ENCODE results near the gene SPEM2.

SPEM2 gene

DNA sequence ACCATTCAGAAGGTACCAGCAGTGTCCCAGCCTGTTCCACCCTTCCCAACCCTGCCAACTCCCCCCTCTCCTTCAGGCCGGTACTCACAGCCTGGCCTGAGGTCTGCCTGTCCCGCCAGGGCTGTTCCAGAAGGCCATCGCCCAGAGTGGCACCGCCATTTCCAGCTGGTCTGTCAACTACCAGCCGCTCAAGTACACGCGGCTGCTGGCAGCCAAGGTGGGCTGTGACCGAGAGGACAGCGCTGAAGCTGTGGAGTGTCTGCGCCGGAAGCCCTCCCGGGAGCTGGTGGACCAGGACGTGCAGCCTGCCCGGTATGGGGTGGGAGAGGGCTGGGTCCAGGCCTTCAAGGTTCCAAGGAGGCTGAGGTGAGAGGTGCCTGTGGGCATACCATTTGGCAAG lies 10.6 kb upstream of the SPEM2 start:
- Histone ChIP-seq H3K4me3 (replicated peaks; ENCODE audit: low read depth, low read length) (no peak overlapping the region), H3K27me3 (replicated peaks; ENCODE audit: control insufficient read depth, insufficient read depth, low read length) (peaks cover 2% of the 10 kb centered on the region), H3K36me3 (ENCODE audit: control insufficient read depth, insufficient read depth, low read length) (no peaks in the 10 kb centered on the region)
- no peak for DNase-seq (ENCODE audit: extremely low read depth, insufficient read length)
- TF ChIP-seq, protein P1, sequence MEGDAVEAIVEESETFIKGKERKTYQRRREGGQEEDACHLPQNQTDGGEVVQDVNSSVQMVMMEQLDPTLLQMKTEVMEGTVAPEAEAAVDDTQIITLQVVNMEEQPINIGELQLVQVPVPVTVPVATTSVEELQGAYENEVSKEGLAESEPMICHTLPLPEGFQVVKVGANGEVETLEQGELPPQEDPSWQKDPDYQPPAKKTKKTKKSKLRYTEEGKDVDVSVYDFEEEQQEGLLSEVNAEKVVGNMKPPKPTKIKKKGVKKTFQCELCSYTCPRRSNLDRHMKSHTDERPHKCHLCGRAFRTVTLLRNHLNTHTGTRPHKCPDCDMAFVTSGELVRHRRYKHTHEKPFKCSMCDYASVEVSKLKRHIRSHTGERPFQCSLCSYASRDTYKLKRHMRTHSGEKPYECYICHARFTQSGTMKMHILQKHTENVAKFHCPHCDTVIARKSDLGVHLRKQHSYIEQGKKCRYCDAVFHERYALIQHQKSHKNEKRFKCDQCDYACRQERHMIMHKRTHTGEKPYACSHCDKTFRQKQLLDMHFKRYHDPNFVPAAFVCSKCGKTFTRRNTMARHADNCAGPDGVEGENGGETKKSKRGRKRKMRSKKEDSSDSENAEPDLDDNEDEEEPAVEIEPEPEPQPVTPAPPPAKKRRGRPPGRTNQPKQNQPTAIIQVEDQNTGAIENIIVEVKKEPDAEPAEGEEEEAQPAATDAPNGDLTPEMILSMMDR (IDR thresholded peaks at IDR 0.05; ENCODE audit: insufficient read depth, low read length, poor library complexity, severe bottlenecking), result no peak

DNA sequence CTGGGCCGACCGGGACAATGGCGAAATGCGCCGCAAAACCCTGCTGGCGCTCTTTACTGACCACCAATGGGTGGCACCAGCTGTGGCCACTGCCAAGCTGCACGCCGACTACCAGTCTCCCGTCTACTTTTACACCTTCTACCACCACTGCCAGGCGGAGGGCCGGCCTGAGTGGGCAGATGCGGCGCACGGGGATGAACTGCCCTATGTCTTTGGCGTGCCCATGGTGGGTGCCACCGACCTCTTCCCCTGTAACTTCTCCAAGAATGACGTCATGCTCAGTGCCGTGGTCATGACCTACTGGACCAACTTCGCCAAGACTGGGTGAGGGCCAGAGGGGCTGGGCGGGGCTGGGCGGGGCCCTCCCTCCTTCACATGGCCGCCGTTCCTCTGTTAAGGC lies 9.6 kb upstream of the SPEM2 start:
- TF ChIP-seq, protein P1 (IDR thresholded peaks at IDR 0.05; ENCODE audit: insufficient read depth, low read length, poor library complexity, severe bottlenecking), result no peak
- DNase-seq (ENCODE audit: extremely low read depth, insufficient read length), result no peak
- H3K27me3 ChIP-seq (replicated peaks; ENCODE audit: control insufficient read depth, insufficient read depth, low read length), result peaks cover 2% of the 10 kb centered on the region; the same call in 1 of the 2 replicates
- no peaks in the 10 kb centered on the region for H3K36me3 ChIP-seq (ENCODE audit: control insufficient read depth, insufficient read depth, low read length)
- H3K4me3 ChIP-seq (replicated peaks; ENCODE audit: low read depth, low read length), result no peak overlapping the region

DNA sequence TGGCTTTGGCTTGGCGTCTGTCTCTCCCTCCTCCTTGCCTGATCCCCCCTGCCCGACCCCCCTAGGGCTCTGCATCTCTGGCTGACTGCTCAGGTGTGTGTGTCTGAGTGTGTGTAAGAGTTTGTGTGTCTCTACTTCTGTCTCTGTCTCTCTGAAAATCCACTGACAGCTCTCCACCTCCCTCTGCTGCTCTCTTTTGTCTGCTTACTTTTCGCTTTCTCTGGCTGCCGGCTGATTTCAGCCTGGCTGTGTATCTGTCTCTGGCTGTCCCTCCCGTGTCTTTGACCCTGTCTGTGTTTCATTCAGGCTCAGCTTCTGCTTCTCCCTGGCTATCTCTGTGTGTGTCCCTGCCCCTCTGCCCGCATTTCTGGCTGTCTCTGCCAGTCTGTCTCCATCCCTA lies 9.1 kb upstream of the SPEM2 start:
- Histone ChIP-seq H3K27me3 (replicated peaks; ENCODE audit: control insufficient read depth, insufficient read depth, low read length) (peaks cover 2% of the 10 kb centered on the region; the same call in 1 of the 2 replicates), H3K4me3 (replicated peaks; ENCODE audit: low read depth, low read length) (no peak overlapping the region), H3K36me3 (ENCODE audit: control insufficient read depth, insufficient read depth, low read length) (no peaks in the 10 kb centered on the region)
- TF ChIP-seq, protein P1 (IDR thresholded peaks at IDR 0.05; ENCODE audit: insufficient read depth, low read length, poor library complexity, severe bottlenecking), result peak; percentile 6
- no peak for DNase-seq (ENCODE audit: extremely low read depth, insufficient read length)

DNA sequence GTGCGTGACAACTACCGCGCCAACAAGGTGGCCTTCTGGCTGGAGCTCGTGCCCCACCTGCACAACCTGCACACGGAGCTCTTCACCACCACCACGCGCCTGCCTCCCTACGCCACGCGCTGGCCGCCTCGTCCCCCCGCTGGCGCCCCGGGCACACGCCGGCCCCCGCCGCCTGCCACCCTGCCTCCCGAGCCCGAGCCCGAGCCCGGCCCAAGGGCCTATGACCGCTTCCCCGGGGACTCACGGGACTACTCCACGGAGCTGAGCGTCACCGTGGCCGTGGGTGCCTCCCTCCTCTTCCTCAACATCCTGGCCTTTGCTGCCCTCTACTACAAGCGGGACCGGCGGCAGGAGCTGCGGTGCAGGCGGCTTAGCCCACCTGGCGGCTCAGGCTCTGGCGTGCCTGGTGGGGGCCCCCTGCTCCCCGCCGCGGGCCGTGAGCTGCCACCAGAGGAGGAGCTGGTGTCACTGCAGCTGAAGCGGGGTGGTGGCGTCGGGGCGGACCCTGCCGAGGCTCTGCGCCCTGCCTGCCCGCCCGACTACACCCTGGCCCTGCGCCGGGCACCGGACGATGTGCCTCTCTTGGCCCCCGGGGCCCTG lies 8.3 kb upstream of the SPEM2 start:
- H3K27me3 ChIP-seq (replicated peaks; ENCODE audit: control insufficient read depth, insufficient read depth, low read length), result peaks cover 2% of the 10 kb centered on the region; the same call in 1 of the 2 replicates
- no peaks in the 10 kb centered on the region for H3K36me3 ChIP-seq (ENCODE audit: control insufficient read depth, insufficient read depth, low read length)
- no peak for DNase-seq (ENCODE audit: extremely low read depth, insufficient read length)
- H3K4me3 ChIP-seq (replicated peaks; ENCODE audit: low read depth, low read length), result no peak overlapping the region
- TF ChIP-seq, protein P1 (IDR thresholded peaks at IDR 0.05; ENCODE audit: insufficient read depth, low read length, poor library complexity, severe bottlenecking), result no peak

DNA sequence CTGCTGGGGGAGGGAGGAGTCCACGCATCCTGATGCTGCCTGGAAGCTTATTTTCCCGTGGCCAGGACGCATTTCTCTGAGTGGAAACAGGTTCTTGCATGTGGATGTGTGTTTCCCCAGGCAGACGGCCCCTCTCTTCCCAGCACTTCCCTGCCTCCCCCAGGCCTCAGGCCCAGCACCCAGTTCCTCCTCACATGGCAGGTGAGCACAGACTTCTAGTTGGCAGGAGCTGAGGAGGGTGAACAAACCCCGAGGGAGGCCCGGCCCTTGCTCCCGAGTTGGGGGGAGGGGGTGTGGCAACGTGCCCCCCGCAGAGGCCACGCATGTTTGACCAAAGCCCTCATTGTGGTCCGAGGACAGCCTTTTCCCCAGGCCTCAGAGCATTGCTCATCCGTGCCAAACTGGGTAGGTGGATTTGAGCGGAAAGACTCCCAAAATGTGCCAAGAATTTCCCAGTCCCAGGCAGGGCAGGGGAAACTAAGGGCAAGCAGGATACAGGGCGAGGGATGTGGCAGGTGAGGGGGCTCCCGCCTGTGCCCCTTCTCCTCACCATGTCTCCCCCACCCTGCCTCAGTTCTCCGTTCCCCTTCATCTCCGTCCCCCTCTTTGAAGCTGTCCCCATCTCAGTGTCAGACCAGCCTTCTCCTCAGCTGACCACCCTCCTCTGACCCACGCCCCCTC lies 6.8 kb upstream of the SPEM2 start:
- Histone ChIP-seq H3K27me3 (replicated peaks; ENCODE audit: control insufficient read depth, insufficient read depth, low read length) (peaks cover 2% of the 10 kb centered on the region; the same call in 1 of the 2 replicates), H3K36me3 (ENCODE audit: control insufficient read depth, insufficient read depth, low read length) (no peaks in the 10 kb centered on the region), H3K4me3 (replicated peaks; ENCODE audit: low read depth, low read length) (no peak overlapping the region)
- TF ChIP-seq, protein P1 (IDR thresholded peaks at IDR 0.05; ENCODE audit: insufficient read depth, low read length, poor library complexity, severe bottlenecking), result no peak
- no peak for DNase-seq (ENCODE audit: extremely low read depth, insufficient read length)
